Left renal pelvis (tissue), 4 donors: ENCODE results near the gene CABP5. TPM values are rescaled to one million over a fixed set of nuclear protein-coding genes. Genes with fewer than 3 reads are reported as not detected.
"Not testable (repeated sequence)": the region's sequence is repeated elsewhere in the genome, so short reads cannot be mapped to it uniquely, and the experiment has no call there.

ENCODE experiments used
- DNase-seq, 4 donors: peaks; one replicate each; pipeline ENCODE4 v3.0.0-alpha.2; 2013; ENCODE audit warnings: low read depth in 4 of 4, low spot score in 3 of 4
- polyA plus RNA-seq, 4 donors: library from polyadenylated mRNA; unstranded; fragments of 120-200 nt; gene quantifications; one replicate each; pipeline ENCODE4 v1.2.1, GENCODE V29; 2013; ENCODE audit not compliant: insufficient read length in 4 of 4

Gene CABP5
- not detected for polyA plus RNA-seq

- no peak for DNase-seq
Observed at GRCh38 chr19:48043675-48044258, at the start of gene CABP5. Gene CABP5 (minus strand): TSS chr19:48044079. CDS start chr19:48043922, 157 bp downstream.

- not testable (repeated sequence) for DNase-seq
Observed at GRCh38 chr19:48091111-48091718, 47.3 kb upstream of the CABP5 start.

- DNase-seq, result no peak
Observed at GRCh38 chr19:48090281-48090802, 46.5 kb upstream of the CABP5 start.

DNA sequence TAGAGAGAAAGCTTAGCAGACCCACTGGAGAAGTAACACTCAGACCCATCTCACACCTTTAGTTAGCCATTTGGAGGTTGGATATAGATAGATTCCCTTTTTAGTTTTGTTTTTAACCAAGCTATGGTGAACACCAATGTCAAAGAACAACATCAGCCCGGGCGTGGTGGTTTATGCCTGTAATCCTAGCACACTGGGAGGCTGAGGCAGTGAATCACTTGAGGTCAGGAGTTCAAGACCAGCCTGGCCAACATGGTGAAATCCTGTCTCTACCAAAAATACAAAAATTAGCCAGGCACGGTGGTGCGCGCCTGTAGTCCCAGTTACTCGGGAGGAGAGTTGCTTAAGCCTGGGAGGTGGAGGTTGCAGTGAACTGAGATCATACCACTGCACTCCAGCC is 45.1 kb upstream of the CABP5 start:
- not testable (repeated sequence) for DNase-seq

DNA sequence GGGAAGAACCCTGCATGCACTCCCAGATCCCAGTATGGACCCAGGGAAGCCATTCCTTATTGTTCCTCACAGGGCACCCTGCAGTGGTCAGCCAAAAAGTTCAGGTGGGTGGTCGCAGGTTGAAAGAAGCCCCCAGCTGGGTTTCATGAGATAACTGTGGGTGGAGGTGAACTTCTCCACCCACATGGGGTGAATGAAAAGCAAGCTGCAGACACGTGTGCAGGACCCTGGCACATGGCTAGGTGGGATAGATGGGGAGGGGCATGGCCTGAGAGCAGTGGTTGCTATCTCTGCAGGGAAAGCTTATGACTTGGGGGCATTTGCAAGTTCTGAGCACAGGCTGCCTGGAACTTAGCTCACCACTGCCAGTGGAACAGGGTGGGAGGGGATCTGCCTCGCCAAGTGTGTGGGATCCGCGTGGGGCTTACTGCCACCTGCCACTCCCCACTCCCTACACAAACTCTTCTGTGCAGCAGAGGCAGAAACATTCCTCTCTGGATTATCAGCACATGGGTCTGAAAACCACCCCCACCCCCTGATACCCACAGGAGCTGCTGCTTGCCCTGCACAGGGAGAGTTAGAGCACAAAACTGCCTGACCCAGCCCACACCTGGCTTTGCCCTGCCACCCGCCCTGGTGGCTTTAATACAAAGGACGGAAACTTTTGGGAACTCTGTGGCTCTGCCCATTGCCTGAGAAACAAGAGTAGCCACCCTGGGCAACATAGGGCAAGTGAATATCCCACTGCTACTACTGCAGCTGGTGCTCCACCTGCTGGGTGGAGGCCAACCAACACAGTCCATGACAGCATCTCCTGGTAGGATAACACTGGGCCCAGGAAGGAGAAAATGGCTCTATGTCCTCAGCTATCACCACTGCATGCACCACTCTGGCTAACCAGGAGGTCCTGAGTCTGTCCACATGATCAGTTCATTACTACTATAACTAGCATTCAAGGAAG is 42.3 kb upstream of the CABP5 start:
- DNase-seq, result no peak

- DNase-seq, result no peak
Observed at GRCh38 chr19:48085076-48085475, 41.2 kb upstream of the CABP5 start.

DNA sequence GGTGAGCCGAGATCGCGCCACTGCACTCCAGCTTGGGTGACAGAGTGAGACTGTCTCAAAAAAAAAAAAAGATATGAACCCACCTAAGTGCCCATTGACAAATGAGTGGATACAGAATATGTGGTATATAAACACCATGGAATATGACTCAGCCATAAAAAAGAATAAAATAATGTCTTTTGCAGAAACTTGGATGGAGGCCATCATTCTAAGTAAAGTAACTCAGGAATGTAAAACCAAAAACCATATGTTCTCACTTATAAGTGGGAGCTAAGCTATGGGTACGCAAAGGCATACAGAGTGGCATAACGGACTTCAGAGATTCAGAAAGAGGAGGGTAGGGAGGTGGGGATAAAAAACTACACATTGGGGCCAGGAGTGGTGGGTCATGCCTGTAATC is 37.2 kb upstream of the CABP5 start:
- no peak for DNase-seq

- DNase-seq, result not testable (repeated sequence)
Observed at GRCh38 chr19:48070177-48070769, 26.4 kb upstream of the CABP5 start.

GRCh38 chr19:48069435-48069834 is 25.6 kb upstream of the CABP5 start:
- DNase-seq, result no peak

DNA sequence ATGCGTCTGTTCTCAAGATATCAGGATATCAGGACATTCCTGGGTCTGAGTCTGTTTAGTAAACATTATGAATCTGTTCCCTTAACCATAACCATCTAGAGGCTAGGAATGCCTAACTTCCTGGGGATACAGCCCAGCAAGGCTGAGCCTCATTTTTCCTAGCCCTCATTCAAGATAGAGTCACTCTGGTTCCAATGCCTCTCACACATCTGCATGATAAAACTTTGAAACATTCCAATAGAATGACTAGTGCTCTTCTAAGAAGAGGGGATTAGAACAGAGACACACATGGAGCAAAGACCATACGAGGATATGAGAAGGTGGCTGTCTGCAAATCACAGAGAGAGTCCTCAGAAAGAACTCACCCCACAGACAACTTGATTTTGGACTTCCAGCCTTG is 20.6 kb upstream of the CABP5 start:
- DNase-seq, result no peak

GRCh38 chr19:48061401-48062344 is 17.8 kb upstream of the CABP5 start:
- no peak for DNase-seq

DNA sequence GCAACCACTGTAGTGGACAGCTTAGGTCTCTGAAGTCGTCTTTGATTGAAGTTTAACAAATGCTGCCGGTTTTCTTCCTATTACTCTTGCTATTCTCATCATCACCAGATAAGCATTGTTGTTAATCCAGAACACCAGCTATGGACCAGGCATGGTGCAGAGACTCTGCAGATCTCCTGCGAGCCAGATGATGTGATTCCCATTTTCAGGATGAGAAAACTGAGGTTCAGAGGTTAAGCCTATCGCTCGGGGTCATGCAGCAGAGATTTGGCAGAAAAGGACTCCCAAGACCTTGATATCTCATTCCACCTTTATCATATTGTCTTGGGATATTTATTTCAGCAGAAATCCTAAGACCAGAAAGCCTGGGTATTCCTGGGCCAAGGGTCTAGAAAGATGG is 16.5 kb upstream of the CABP5 start:
- no peak for DNase-seq

GRCh38 chr19:48059331-48059730 is 15.5 kb upstream of the CABP5 start:
- no peak for DNase-seq

- no peak for DNase-seq
Observed at GRCh38 chr19:48053856-48054255, 10.0 kb upstream of the CABP5 start.

- no peak for DNase-seq
Observed at GRCh38 chr19:48053076-48053475, 9.2 kb upstream of the CABP5 start.

DNA sequence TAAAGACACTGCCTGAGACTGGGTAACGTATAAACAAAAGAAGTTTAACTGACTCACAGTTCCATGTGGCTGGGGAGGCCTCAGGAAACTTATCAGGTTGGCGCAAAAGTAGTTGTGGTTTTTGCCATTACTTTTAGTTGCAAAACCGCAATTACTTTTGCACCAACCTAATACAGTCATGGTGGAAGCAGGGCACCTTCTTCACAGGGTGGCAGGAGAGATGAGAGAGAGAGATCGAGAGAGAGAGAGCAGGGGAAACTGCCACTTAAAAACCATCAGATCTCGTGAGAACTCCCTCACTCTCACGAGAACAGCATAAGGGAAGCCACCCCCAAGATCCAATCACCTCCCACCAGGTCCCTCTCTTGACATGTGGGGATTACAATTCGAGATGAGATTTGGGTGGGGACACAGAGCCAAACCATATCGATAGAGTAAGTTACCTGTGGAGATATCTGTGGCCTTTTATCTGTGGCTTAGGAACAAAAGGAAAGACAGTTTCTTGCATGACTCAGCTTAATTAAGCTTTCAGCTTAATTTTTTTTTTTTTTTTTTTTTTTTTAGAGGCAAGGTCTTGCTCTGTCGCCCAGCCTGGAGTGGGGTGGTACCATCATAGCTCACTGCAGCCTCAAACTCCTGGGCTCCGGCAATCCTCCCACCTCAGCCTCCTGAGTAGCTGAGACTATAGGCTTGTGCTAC is 7.6 kb upstream of the CABP5 start:
- no peak for DNase-seq

GRCh38 chr19:48044561-48044960 is 682 bp upstream of the CABP5 start:
- no peak for DNase-seq

- DNase-seq, result no peak
Observed at GRCh38 chr19:48041877-48042580, 1.9 kb downstream of the CABP5 start.

DNA sequence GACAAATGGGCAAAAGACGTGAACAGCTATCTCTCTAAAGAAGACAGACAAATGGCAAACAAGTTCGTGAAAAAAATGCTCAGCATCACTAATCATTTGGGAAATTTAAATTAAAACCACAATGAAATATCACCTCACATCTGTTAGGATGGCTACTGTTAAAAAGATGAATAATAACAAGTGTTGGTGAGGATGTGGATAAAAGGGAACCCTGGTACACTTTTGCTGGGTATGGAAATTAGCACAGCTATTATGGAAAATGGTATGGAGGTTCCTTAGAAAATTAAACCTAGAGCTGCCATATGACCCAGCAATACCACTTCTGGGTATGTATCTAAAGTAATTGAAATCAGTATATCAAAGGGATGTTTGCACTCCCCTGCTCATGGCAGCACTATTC is 7.1 kb downstream of the CABP5 start:
- no peak for DNase-seq
